GM21825 (cell line): ENCODE data around the gene PLA2G2C.

Source experiments
- ATAC-seq: cut with Tn5 transposase; IDR thresholded peaks from one replicate; pipeline ENCODE4 v1.9.1; 2021; ENCODE audit warnings: mild to moderate bottlenecking, moderate library complexity; ENCODE audit not compliant: unreplicated experiment

The PLA2G2C gene

GRCh38 chr1:20158358-20159070 lies 27.8 kb downstream of the PLA2G2C start:
- ATAC-seq, result no peak

DNA sequence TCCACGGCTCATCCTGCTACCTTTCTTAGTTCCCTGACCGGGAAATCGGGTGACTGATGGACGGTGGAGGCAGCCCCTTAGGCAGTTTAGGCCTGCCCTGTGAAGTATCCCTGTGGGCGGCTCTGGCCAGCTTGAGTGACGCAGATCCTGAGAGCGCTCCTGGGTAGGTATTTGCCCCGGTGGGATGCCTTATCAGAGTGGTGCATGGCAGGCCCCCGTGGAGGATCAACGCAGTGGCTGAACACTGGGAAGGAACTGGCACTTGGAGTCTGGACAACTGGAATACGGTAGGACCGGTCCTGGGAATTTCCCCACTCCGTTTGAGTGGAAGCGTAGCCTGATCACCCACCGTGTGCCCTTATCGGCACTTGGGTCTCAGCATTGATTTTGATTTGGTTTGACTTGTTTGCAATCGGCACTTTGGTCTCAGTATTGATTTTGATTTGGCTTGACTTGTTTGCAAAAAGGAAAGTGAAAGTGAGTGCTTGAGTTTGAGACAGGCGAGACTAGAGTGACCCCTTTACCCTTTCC lies 32.0 kb downstream of the PLA2G2C start:
- no peak for ATAC-seq

GRCh38 chr1:20153000-20153418 lies 33.3 kb downstream of the PLA2G2C start:
- ATAC-seq, result no peak

DNA sequence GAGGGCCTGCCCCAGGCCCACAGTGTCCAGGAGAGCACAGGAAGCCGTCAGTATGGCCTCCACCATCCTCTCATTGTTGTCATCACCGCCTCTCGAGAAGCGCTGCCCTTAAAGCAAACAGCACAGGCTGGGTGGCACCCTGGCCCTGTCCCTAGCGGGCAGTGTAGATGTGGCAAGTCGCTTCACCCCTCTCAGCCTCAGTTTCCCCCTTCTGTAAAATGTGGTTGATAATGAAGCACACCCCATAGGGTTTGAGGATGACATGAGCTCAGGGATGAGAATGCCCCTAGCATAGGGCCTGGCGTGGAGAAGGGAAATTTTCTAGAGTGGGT lies 33.8 kb downstream of the PLA2G2C start:
- no peak for ATAC-seq

GRCh38 chr1:20151906-20152598 lies 34.3 kb downstream of the PLA2G2C start:
- peak; percentile 73 for ATAC-seq

- ATAC-seq, result no peak
Measured at GRCh38 chr1:20150969-20151368, 35.3 kb downstream of the PLA2G2C start.

DNA sequence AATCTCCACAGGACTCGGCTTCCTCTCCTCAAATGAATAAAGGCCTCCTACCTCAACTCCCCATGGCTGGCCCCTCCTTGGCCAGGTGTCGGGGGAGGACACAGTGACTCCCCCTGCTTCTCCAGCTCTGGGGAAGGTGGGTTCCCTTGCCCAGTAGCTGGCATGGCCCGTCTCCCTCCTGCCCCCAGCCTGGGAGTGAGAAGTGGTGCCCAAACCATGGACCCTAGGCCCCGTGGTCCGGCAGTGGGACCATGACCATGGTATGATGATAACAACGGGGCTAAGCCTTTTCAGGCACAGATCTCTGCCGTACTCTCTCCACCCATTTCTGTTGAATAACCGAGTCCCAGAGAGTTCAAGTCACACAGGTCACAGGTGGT lies 36.0 kb downstream of the PLA2G2C start:
- ATAC-seq, result no peak

- no peak for ATAC-seq
Measured at GRCh38 chr1:20149601-20150325, 36.6 kb downstream of the PLA2G2C start.

GRCh38 chr1:20148571-20149500 lies 37.5 kb downstream of the PLA2G2C start:
- ATAC-seq, result no peak

- ATAC-seq, result no peak
Measured at GRCh38 chr1:20147846-20148570, 38.3 kb downstream of the PLA2G2C start.

- no peak for ATAC-seq
Measured at GRCh38 chr1:20143734-20144565, 42.4 kb downstream of the PLA2G2C start.

DNA sequence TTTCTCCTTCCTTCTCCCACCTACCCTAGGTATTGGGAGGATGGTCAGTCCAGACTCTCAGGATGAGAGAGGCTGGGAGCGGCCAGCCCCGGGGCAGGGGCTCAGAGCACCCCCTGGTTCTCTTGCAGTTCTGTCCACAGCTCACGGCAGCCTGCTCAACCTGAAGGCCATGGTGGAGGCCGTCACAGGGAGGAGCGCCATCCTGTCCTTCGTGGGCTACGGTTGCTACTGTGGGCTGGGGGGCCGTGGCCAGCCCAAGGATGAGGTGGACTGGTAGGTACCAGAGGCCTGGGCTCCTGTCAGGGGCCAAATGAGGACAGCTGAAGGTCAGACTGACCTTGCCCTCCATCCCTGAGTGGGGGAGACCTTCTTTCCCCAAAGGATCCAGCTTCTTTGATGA lies 43.0 kb downstream of the PLA2G2C start:
- no peak for ATAC-seq

- ATAC-seq, result no peak
Measured at GRCh38 chr1:20142001-20142710, 44.2 kb downstream of the PLA2G2C start.

GRCh38 chr1:20141466-20141865 lies 44.9 kb downstream of the PLA2G2C start:
- no peak for ATAC-seq

GRCh38 chr1:20141001-20141400 lies 45.3 kb downstream of the PLA2G2C start:
- ATAC-seq, result no peak

GRCh38 chr1:20139776-20140612 lies 46.3 kb downstream of the PLA2G2C start:
- ATAC-seq, result no peak

DNA sequence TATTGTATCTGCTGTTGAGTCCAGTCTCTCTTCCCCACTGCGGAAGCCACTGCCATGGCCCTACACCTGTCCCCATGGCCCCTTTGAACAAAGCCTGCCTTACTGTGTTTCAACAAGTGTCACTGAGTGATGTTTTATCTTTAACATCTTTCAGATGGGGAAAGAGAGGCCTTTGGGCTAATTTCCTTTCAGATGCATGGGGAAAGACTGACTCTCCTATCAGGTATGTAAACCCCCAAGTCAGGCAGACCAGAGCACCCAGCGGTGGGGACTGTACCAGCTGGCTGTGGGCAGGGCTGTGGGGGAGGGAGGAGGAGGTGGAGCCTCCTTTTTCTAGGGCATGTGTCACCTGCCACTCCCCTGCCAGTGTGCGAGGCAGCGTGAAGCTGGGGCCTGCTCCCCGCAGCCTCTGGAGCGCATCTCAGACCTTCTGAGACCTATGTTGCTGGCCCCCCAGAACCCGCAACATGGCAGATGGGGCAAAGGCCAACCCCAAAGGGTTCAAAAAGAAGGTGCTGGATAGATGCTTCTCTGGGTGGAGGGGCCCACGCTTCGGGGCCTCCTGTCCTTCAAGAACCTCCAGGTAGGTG lies 47.3 kb downstream of the PLA2G2C start, which contains the start of gene PLA2G2F:
PLA2G2F (plus strand) TSS at position 363 of the 590 bp plus-strand sequence; CDS start at position 468, 105 bp downstream.
- ATAC-seq, result no peak
